Measurements from ENCODE around the gene BAG3. TPM values are rescaled to one million over a fixed set of nuclear protein-coding genes. Genes with fewer than 3 reads are reported as not detected.

Gene BAG3
- polyA plus RNA-seq, 1 donor from 2014 or later = 0.61 TPM

DNA sequence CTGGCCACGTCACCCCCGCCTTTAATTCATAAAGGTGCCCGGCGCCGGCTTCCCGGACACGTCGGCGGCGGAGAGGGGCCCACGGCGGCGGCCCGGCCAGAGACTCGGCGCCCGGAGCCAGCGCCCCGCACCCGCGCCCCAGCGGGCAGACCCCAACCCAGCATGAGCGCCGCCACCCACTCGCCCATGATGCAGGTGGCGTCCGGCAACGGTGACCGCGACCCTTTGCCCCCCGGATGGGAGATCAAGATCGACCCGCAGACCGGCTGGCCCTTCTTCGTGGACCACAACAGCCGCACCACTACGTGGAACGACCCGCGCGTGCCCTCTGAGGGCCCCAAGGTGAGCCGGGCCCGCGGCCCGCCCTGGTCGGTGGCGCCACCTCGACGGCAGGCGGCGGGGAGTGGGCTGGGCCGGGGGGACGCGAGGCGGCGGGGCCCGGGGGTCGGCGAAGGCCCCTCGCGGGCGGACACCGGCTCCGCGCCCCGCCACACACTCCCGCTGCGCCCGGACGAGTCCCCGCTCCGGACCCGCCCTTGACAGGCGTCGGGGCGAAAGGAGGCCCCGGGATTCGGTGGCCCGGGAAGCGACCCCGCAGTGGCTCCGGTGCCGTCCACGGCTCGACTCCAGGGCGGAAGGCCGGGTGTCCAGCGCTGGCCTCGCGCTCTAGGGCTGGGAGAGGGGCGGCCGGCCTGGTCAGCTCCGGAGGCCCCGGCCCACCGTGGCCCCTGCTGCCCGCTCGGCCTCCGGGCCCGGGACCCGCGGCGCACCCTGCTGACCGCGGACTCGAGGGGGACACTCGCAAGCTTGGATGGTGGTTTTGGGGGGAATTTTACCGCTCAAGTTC, 557 bp downstream of the BAG3 start:
- H3K9me3 ChIP-seq (ENCODE audit: low read length) = no peaks in the 10 kb centered on the region
- H3K36me3 ChIP-seq (ENCODE audit: insufficient read depth, low read length) = no peaks in the 10 kb centered on the region
- H3K27ac ChIP-seq (ENCODE audit: low read length) = no peak overlapping the region
- H3K4me2 ChIP-seq (ENCODE audit: low read length) = no peak overlapping the region
- H4K20me1 ChIP-seq (ENCODE audit: insufficient read depth) = no peaks in the 10 kb centered on the region
- H3K4me3 ChIP-seq (ENCODE audit: low read length) = peak overlapping the region; percentile 86
- H3K9me2 ChIP-seq (ENCODE audit: insufficient read depth, low read length) = no peaks in the 10 kb centered on the region
- no peak overlapping the region for H2AFZ ChIP-seq (ENCODE audit: low read depth, low read length)
- no peaks in the 10 kb centered on the region for H3K79me2 ChIP-seq (replicated peaks; ENCODE audit: insufficient read depth, low read length)
- peaks cover 3% of the 10 kb centered on the region for H3K27me3 ChIP-seq (ENCODE audit: insufficient read depth, low read depth, low read length)
- peak overlapping the region; percentile 71 for H3K9ac ChIP-seq (ENCODE audit: low read length)
- no peaks in the 10 kb centered on the region for H3F3A ChIP-seq (ENCODE audit: insufficient read depth, low read length, poor library complexity, severe bottlenecking)
- TF ChIP-seq POLR2AphosphoS5 (IDR thresholded peaks at IDR 0.05) = no peak
- TF ChIP-seq MXI1 (conservative IDR thresholded peaks at IDR 0.05; ENCODE audit: poor library complexity, severe bottlenecking) = no peak
- TF ChIP-seq TAF1 (IDR thresholded peaks at IDR 0.05; ENCODE audit: low read depth) = no peak
- no peak for TF ChIP-seq RAD21 (conservative IDR thresholded peaks at IDR 0.05)
- TF ChIP-seq EP300 (conservative IDR thresholded peaks at IDR 0.05; ENCODE audit: poor library complexity, severe bottlenecking) = no peak
- TF ChIP-seq EZH2 (IDR thresholded peaks at IDR 0.05; ENCODE audit: borderline replicate concordance, insufficient read depth, low read length, poor library complexity, severe bottlenecking) = no peak
- TF ChIP-seq REST (IDR thresholded peaks at IDR 0.05; ENCODE audit: borderline replicate concordance) = no peak
- TF ChIP-seq, protein P1, sequence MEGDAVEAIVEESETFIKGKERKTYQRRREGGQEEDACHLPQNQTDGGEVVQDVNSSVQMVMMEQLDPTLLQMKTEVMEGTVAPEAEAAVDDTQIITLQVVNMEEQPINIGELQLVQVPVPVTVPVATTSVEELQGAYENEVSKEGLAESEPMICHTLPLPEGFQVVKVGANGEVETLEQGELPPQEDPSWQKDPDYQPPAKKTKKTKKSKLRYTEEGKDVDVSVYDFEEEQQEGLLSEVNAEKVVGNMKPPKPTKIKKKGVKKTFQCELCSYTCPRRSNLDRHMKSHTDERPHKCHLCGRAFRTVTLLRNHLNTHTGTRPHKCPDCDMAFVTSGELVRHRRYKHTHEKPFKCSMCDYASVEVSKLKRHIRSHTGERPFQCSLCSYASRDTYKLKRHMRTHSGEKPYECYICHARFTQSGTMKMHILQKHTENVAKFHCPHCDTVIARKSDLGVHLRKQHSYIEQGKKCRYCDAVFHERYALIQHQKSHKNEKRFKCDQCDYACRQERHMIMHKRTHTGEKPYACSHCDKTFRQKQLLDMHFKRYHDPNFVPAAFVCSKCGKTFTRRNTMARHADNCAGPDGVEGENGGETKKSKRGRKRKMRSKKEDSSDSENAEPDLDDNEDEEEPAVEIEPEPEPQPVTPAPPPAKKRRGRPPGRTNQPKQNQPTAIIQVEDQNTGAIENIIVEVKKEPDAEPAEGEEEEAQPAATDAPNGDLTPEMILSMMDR (IDR thresholded peaks at IDR 0.05; ENCODE audit: poor library complexity, severe bottlenecking) = no peak
- no peak for TF ChIP-seq SMC3 (conservative IDR thresholded peaks at IDR 0.05; ENCODE audit: poor library complexity)

GRCh38 chr10:119652361-119652730, 1.2 kb downstream of the BAG3 start:
- H3K4me3 ChIP-seq (ENCODE audit: low read length) = no peak overlapping the region
- H3K27me3 ChIP-seq (ENCODE audit: insufficient read depth, low read depth, low read length) = peaks cover 3% of the 10 kb centered on the region
- no peak for TF ChIP-seq TAF1 (IDR thresholded peaks at IDR 0.05; ENCODE audit: low read depth)
- TF ChIP-seq, protein P1 (IDR thresholded peaks at IDR 0.05; ENCODE audit: poor library complexity, severe bottlenecking) = peak; percentile 55
- no peak for TF ChIP-seq EZH2 (IDR thresholded peaks at IDR 0.05; ENCODE audit: borderline replicate concordance, insufficient read depth, low read length, poor library complexity, severe bottlenecking)
- peak; percentile 18 for TF ChIP-seq RAD21 (conservative IDR thresholded peaks at IDR 0.05)
- no peak for TF ChIP-seq REST (IDR thresholded peaks at IDR 0.05; ENCODE audit: borderline replicate concordance)
- no peak for TF ChIP-seq MXI1 (conservative IDR thresholded peaks at IDR 0.05; ENCODE audit: poor library complexity, severe bottlenecking)
- no peaks in the 10 kb centered on the region for H4K20me1 ChIP-seq (ENCODE audit: insufficient read depth)
- no peak overlapping the region for H2AFZ ChIP-seq (ENCODE audit: low read depth, low read length)
- H3K79me2 ChIP-seq (replicated peaks; ENCODE audit: insufficient read depth, low read length) = no peaks in the 10 kb centered on the region
- no peaks in the 10 kb centered on the region for H3K36me3 ChIP-seq (ENCODE audit: insufficient read depth, low read length)
- no peaks in the 10 kb centered on the region for H3K9me2 ChIP-seq (ENCODE audit: insufficient read depth, low read length)
- no peaks in the 10 kb centered on the region for H3F3A ChIP-seq (ENCODE audit: insufficient read depth, low read length, poor library complexity, severe bottlenecking)
- no peaks in the 10 kb centered on the region for H3K9me3 ChIP-seq (ENCODE audit: low read length)
- no peak overlapping the region for H3K27ac ChIP-seq (ENCODE audit: low read length)
- H3K9ac ChIP-seq (ENCODE audit: low read length) = no peak overlapping the region
- no peak overlapping the region for H3K4me2 ChIP-seq (ENCODE audit: low read length)

Data from neural cell (in vitro differentiated cells).